ENCODE data around the gene ZNF804A.

GRCh38 chr2:184945326-184945725 lies 347.0 kb downstream of the ZNF804A start:
- no peak for TF ChIP-seq POLR2AphosphoS5 (IDR thresholded peaks at IDR 0.05; ENCODE audit: low read depth, low read length)
- no peak for TF ChIP-seq TAF1 (IDR thresholded peaks at IDR 0.05; ENCODE audit: borderline replicate concordance, insufficient read depth, low read length)
- no peak for TF ChIP-seq SIN3A (IDR thresholded peaks at IDR 0.05; ENCODE audit: borderline replicate concordance, insufficient read depth, low read length)

Measured in PFSK-1 (cell line).